Left ventricle myocardium inferior (tissue), 1 donor: ENCODE measurements around the gene CCDC157. TPM values are rescaled to one million over a fixed set of nuclear protein-coding genes. Genes with fewer than 3 reads are reported as not detected.

Experiments
- DNase-seq: peaks from one replicate; pipeline ENCODE4 v3.0.0-alpha.2; 2020
- H3K27ac ChIP-seq: fragments of 200-600 bp; replicated peaks from 2 replicates; pipeline ENCODE4 v1.8.0; 2021
- H3K27me3 ChIP-seq: fragments of 200-600 bp; 2 replicates; pipeline ENCODE4 v1.8.0; 2021; ENCODE audit warnings: low read depth
- H3K36me3 ChIP-seq: fragments of 200-600 bp; 2 replicates; pipeline ENCODE4 v1.8.0; 2021
- H3K4me1 ChIP-seq: fragments of 200-600 bp; 2 replicates; pipeline ENCODE4 v1.8.0; 2021
- H3K4me3 ChIP-seq: fragments of 200-600 bp; 2 replicates; pipeline ENCODE4 v1.8.0; 2021; ENCODE audit warnings: mild to moderate bottlenecking, moderate library complexity
- H3K9me3 ChIP-seq: fragments of 200-600 bp; replicated peaks from 2 replicates; pipeline ENCODE4 v1.8.0; 2021
- intact Hi-C: fragments of 100-400 bp; cut with micrococcal nuclease; formaldehyde crosslinking; loops from one replicate; pipeline ENCODE4 v1.11.0; 2022
- total RNA-seq: library from RNA; stranded (reverse); fragmentation: NEBNext Ultra II Directional; extraction: Animal tissue kit (Norgen Biotek cat#: 25700); gene quantifications from one replicate; pipeline ENCODE4 v1.2.1, GENCODE V29; 2021
- TF ChIP-seq, protein P1 (sequence below): fragments of 200-600 bp; IDR thresholded peaks from 2 replicates; pipeline ENCODE4 v1.8.0; 2021; ENCODE audit warnings: antibody characterized with exemption, mild to moderate bottlenecking, borderline replicate concordance
- donor health status: DM: no; HTN: yes; CAD: no; lungs with severe emphysema.

CCDC157 gene
- total RNA-seq, 1 donor from 2014 or later: 0.58 TPM

DNA sequence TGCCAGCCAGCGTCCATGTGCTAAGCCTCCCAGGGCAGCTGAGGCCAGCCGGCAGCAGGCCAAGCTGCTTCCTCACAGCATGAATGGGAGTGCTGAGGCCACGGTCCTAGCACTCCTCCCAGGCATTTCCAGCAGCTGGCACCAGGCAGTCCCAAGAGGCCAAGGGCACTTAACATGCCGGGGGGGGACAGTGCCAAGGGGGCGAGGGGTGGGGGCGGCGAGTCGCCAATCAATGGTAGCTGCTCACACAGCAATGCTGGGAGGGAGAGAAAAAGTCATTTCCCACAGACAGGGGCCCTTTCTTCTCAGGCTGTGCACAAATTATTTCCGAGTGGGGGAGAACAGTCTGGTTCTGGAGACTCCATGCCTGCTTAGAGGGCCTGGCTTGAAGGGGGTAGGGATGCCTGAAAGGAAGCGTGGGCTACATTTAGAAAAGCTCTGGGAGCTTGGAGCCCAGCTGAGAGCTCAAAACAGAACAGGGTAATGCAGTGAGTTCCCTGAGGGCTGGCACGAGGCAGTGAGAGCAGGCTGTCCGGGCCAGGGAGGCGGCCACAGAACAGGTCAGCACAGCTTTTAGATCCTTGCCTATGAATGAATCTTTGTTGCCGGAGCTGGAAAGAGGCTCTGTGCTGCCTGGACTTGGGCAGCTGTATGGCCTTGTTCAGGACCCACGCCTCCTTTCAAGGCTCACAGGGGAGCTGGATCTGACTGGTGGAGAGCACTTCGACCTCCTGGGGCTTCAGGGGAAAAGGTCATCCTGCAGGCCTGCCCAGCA is 15.7 kb upstream of the CCDC157 start:
- H3K27ac ChIP-seq: peak overlapping the region; percentile 78
- no peaks in the 10 kb centered on the region for H3K9me3 ChIP-seq
- intact Hi-C loops: no loop called here
- no peaks in the 10 kb centered on the region for H3K27me3 ChIP-seq
- peak; percentile 80 for DNase-seq
- TF ChIP-seq, protein P1, sequence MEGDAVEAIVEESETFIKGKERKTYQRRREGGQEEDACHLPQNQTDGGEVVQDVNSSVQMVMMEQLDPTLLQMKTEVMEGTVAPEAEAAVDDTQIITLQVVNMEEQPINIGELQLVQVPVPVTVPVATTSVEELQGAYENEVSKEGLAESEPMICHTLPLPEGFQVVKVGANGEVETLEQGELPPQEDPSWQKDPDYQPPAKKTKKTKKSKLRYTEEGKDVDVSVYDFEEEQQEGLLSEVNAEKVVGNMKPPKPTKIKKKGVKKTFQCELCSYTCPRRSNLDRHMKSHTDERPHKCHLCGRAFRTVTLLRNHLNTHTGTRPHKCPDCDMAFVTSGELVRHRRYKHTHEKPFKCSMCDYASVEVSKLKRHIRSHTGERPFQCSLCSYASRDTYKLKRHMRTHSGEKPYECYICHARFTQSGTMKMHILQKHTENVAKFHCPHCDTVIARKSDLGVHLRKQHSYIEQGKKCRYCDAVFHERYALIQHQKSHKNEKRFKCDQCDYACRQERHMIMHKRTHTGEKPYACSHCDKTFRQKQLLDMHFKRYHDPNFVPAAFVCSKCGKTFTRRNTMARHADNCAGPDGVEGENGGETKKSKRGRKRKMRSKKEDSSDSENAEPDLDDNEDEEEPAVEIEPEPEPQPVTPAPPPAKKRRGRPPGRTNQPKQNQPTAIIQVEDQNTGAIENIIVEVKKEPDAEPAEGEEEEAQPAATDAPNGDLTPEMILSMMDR: no peak
- peaks cover 100% of the 10 kb centered on the region for H3K36me3 ChIP-seq
- H3K4me3 ChIP-seq: no peak overlapping the region
- peaks cover 75% of the 10 kb centered on the region for H3K4me1 ChIP-seq

GRCh38 chr22:30344447-30345200 is 12.2 kb upstream of the CCDC157 start:
- Histone ChIP-seq H3K4me3 (no peak overlapping the region), H3K9me3 (no peaks in the 10 kb centered on the region), H3K4me1 (peaks cover 61% of the 10 kb centered on the region), H3K27ac (no peak overlapping the region), H3K27me3 (no peaks in the 10 kb centered on the region), H3K36me3 (peaks cover 99% of the 10 kb centered on the region)
- intact Hi-C loops: no loop called here
- TF ChIP-seq, protein P1: no peak
- DNase-seq: no peak

- H3K27ac ChIP-seq: no peak overlapping the region
- peaks cover 59% of the 10 kb centered on the region for H3K4me1 ChIP-seq
- H3K9me3 ChIP-seq: no peaks in the 10 kb centered on the region
- no peaks in the 10 kb centered on the region for H3K27me3 ChIP-seq
- intact Hi-C loops: no loop called here
- peaks cover 99% of the 10 kb centered on the region for H3K36me3 ChIP-seq
- TF ChIP-seq, protein P1: no peak
- H3K4me3 ChIP-seq: no peak overlapping the region
- DNase-seq: no peak
Measured at GRCh38 chr22:30347255-30347892, 9.4 kb upstream of the CCDC157 start.

GRCh38 chr22:30348404-30348803 is 8.4 kb upstream of the CCDC157 start:
- TF ChIP-seq, protein P1: no peak
- intact Hi-C loops: no loop called here
- no peaks in the 10 kb centered on the region for H3K9me3 ChIP-seq
- H3K36me3 ChIP-seq: peaks cover 97% of the 10 kb centered on the region
- no peak for DNase-seq
- H3K27me3 ChIP-seq: no peaks in the 10 kb centered on the region
- no peak overlapping the region for H3K4me3 ChIP-seq
- no peak overlapping the region for H3K27ac ChIP-seq
- peaks cover 56% of the 10 kb centered on the region for H3K4me1 ChIP-seq

GRCh38 chr22:30348809-30349208 is 8.0 kb upstream of the CCDC157 start:
- H3K4me1 ChIP-seq: peaks cover 56% of the 10 kb centered on the region
- peaks cover 93% of the 10 kb centered on the region for H3K36me3 ChIP-seq
- no peak overlapping the region for H3K4me3 ChIP-seq
- TF ChIP-seq, protein P1: no peak
- DNase-seq: no peak
- H3K27ac ChIP-seq: no peak overlapping the region
- H3K9me3 ChIP-seq: no peaks in the 10 kb centered on the region
- H3K27me3 ChIP-seq: no peaks in the 10 kb centered on the region
- intact Hi-C loops: no loop called here
